GM12801 (cell line): ENCODE data around the gene SYT1.

Experiments
- TF ChIP-seq, protein P1 (sequence below): IDR thresholded peaks from one replicate; pipeline ENCODE4 v1.5.1; 2011; ENCODE audit warnings: control low read depth; ENCODE audit not compliant: insufficient read length; ENCODE audit errors: extremely low read depth

SYT1 gene

GRCh38 chr12:79402606-79403005 lies 538.0 kb downstream of the SYT1 start:
- TF ChIP-seq, protein P1, sequence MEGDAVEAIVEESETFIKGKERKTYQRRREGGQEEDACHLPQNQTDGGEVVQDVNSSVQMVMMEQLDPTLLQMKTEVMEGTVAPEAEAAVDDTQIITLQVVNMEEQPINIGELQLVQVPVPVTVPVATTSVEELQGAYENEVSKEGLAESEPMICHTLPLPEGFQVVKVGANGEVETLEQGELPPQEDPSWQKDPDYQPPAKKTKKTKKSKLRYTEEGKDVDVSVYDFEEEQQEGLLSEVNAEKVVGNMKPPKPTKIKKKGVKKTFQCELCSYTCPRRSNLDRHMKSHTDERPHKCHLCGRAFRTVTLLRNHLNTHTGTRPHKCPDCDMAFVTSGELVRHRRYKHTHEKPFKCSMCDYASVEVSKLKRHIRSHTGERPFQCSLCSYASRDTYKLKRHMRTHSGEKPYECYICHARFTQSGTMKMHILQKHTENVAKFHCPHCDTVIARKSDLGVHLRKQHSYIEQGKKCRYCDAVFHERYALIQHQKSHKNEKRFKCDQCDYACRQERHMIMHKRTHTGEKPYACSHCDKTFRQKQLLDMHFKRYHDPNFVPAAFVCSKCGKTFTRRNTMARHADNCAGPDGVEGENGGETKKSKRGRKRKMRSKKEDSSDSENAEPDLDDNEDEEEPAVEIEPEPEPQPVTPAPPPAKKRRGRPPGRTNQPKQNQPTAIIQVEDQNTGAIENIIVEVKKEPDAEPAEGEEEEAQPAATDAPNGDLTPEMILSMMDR, result no peak

- TF ChIP-seq, protein P1, result no peak
Observed at GRCh38 chr12:79406993-79407392, 542.4 kb downstream of the SYT1 start.

- TF ChIP-seq, protein P1, result no peak
Observed at GRCh38 chr12:79407671-79408622, 543.4 kb downstream of the SYT1 start.

DNA sequence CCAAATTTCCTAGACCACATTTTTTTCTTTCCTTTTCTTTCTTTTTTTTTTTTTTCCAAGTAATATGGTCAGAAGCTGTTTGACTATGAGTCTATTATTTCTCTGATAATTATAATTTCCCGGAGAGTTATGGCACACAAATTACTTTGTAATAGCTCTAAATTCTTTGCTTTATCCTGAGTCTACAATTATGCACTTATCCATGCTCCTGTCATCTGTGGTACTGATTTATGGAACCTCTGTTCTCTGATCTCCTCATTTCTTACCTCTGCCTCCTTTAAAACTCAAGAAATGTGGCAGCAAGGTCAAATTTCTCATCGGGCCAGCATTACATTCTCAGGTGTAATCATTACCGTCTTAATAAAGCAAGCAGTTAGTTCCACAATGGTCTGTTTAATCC lies 544.1 kb downstream of the SYT1 start:
- TF ChIP-seq, protein P1, result no peak

- TF ChIP-seq, protein P1, result no peak
Observed at GRCh38 chr12:79409562-79409961, 545.0 kb downstream of the SYT1 start.

- TF ChIP-seq, protein P1, result no peak
Observed at GRCh38 chr12:79411791-79412190, 547.2 kb downstream of the SYT1 start.

- TF ChIP-seq, protein P1, result no peak
Observed at GRCh38 chr12:79413796-79414195, 549.2 kb downstream of the SYT1 start.
